ENCODE results near the gene ABCC2. TPM values are rescaled to one million over a fixed set of nuclear protein-coding genes. Genes with fewer than 3 reads are reported as not detected.

ABCC2 gene
- total RNA-seq, 1 experiment from 2014 or later = 1.8 TPM

DNA sequence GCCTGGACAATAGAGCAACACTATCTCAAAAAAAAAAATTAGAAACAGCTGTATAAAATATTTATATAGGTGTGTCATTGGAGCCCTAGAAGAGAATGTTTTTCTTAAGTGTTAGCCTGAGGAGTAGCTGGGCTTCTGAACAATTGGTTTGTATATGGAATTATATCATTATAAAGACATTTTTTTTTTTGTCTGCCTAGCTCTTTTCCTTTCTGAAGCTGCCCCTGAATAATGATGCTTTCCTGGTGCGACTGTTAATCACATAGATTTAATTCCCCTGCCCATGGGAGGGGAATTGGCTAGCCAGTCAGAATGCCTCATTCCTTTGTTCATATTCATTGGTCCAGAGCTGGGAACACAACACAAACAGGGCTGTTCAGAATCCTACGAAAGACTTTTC, 13.9 kb upstream of the ABCC2 start:
- in situ Hi-C loops (cut with HindIII; ENCODE audit: low sequenced_read_pairs) = no loop called here
- DNase-seq (ENCODE audit: low spot score) = no peak

DNA sequence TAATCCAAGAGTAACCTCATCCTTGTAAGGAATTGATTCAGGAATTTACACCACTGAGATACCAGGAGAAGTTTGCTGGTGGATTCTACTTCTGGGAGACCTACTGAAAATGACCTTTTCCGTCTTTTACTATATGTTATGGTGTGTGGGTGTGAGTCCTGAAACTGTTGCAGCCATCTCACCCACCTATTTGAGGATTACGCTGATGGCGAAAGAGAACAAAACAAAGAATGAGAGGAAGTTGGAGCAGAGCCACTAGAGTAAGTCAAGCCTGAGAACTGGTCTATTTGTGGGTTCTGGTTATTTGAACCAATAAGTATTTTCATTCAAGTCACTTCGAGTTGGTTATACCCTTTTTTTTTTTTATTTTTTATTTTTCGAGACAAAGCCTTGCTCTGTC, 12.7 kb upstream of the ABCC2 start:
- in situ Hi-C loops (cut with HindIII; ENCODE audit: low sequenced_read_pairs) = no loop called here
- no peak for DNase-seq (ENCODE audit: low spot score)

DNA sequence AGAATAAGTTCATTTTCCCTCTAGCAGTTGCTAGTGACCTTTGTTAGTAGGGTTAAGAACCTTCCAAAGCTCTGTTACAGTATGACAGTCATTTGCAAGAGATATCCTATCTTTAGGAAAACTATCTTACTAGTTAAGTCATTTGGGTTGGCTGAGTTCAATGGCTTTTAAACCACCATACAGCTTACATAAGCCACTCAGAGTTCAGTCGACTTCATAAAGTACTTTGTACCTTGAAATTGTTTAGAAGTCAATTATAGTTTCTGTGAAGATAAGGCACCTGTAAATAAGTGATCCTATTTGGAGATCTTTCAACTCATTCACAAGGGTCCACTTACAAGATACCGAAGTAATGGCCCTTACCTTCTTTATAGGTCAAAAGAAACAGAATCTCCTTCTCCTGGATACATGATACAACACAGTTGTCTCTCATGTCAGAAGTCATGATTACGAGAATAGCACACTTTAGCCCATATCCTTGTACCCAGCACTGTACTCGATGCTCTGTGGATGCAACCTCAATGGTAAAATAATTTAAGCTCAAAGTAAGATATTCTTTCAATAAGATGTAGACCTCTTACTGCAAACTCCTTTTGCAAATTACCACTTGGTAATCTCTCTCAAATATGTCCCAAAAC, 11.9 kb upstream of the ABCC2 start:
- no peak for DNase-seq (ENCODE audit: low spot score)
- in situ Hi-C loops (cut with HindIII; ENCODE audit: low sequenced_read_pairs) = no loop called here

DNA sequence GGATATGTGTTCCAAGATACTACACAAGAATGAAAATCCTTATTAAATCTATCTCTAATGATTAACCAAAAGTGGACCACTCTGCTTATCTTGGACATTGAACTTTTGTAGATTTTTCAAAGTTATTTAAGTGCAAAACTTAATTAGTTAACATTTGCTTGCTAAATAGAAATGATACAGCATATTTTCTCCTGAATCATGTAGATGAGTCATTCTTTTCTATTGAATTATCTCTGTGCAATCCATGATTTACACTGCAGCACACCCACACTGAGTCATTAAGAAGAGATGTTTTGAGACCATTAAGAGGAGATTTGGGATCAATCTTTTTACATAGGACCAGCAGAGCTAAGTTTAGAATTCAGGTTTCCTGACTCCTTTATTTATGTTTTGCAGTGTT, 6.6 kb upstream of the ABCC2 start:
- in situ Hi-C loops (cut with HindIII; ENCODE audit: low sequenced_read_pairs) = no loop called here
- no peak for DNase-seq (ENCODE audit: low spot score)

DNA sequence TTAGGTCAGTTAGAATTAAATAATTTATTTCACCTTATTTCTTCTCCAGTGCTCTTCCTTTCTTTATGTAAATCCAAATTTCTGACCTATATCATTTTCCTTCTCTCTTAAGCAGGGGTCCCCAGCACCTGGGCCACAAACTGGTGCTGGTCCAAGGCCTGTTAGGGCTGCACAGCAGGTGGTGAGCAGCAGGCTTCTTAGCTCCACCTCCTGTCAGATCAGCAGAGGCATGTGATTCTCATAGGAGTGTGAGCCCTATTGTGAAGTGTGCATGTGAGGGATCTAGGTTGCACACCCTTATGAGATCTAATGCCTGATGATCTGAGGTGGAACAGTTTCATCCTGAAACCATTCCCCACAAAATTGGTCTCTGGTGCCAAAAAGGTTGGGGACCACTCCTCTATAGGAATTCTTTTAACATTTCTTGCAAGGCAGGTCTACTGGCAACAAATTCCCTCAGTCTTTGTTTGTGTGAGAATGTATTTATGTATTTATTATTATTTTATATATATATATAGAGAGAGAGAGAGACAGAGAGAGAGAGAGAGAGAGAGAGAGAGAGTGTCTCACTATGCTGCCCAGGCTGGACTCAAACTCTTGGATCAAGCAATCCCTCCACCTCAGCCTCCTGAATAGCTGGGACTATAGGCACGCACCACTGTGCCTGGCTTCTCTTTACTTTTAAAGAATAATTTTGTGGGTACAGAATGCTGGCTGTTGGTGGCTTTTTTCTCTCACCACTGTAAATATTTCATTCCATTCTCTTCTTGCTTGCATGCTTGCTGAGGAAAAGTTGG, 4.3 kb upstream of the ABCC2 start:
- no peak for DNase-seq (ENCODE audit: low spot score)
- in situ Hi-C loops (cut with HindIII; ENCODE audit: low sequenced_read_pairs) = no loop called here

DNA sequence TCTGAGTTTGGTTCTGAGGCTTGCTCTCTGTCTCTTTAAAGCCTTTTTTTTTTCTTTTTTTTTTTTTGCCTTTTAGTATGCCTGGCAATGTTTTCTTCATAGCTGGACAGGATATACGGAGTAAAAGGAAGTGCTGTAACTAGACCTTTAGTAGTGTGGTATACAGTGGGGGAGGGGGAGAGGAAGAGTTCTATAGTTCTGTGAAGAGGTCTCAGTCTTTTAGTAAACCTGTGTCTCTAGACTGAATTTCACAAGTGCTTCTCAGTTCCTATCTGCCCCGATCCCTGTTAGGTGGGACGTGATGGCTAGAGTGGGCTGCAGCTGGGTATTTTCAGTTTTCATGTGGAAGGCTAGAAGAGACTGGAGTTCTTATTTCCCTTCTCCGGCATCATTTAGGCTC, 3.1 kb upstream of the ABCC2 start:
- no peak for DNase-seq (ENCODE audit: low spot score)
- in situ Hi-C loops (cut with HindIII; ENCODE audit: low sequenced_read_pairs) = no loop called here

DNA sequence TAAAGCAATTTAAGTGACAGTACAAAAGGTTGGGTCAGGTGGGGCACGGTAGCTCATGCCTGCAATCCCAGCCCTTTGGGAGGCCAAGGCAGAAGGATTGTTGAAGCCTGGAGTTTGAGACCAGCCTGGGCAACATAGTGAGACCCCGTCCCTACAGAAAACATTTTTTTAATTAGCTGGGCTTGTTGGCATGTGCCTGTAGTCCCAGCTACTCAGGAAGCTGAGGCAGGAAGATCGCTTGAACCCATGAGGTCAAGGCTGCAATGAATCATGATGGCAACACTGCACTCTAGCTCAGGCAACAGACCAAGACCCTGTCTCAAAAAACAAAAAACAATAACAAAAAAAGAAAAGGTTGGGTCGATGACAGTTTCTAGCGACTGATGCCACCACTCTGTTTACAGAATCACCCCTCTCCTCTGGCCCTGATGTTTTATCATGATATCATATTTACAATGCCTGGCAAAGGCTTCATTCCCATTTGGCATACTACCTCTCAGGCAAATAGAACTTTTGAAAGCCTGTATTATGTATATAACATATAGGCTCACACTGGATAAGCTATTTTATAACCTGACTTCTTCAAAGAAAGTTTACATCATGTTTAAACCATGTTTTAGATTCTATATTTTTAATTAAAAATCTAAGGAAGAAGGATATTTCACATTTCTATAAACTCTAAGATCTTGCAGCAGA, 558 bp upstream of the ABCC2 start:
- in situ Hi-C loops (cut with HindIII; ENCODE audit: low sequenced_read_pairs) = no loop called here
- DNase-seq (ENCODE audit: low spot score) = no peak

DNA sequence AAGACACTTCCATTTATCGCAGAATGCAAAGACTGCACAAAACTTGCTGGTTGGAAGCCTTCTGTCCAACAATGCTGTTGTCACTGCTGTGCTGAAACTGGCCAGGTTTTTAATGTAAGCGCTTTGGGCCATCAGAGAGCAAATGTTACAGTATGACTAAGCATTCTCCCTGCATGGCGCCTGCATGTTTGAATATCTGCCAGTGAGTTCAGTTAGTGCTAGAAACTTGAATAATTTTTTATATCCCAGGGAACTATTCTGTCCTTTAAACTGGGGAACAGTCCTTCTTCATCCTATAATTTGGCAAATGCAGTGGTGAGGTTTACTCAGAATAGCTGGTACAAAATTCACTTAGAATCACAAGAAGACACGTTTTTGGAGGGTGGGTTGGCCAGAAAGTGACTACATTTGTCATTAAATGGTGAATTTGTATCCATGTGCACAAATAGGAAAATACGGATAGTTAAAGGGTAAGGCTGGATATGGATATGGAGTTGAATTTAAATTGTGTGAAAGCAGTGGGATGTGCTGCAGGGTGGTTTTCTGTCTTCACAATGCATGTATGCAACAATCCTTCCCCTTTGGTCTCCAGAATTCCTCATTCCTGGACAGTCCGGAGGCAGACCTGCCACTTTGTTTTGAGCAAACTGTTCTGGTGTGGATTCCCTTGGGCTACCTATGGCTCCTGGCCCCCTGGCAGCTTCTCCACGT, 1.7 kb downstream of the ABCC2 start:
- in situ Hi-C loops (cut with HindIII; ENCODE audit: low sequenced_read_pairs) = no loop called here
- DNase-seq (ENCODE audit: low spot score) = no peak

DNA sequence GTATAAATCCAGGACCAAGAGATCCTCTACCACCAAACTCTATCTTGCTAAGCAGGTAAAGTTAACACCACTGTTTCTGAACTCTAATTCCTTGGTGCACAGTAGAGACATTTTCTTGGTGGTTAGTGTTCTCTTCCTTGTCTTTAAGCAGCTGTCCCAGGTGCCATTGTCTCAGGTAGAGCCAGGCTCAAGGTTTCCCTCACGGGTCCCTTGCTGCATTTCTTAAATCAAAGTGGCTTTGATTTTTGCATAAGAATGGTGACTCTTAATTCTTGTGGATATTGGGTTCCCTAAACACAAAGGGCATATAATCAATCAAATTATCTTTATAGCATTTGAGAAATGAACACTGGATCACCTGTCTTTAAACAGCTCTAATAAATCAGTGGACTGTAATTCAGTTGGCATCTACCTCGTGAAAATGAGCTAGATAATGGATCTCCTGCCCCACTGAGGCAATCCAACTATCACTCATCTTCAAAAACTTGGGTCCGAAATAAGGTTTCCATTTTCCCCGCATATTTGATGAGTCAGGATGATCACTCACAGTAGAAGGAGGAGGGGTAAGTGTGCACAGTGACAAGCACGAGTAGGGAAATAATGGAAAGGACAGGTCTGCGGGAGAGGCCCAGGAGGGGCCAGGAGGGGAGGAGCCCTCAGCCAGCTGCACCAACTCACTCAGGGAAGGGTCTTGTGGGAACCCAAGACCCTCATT, 2.4 kb downstream of the ABCC2 start:
- in situ Hi-C loops (cut with HindIII; ENCODE audit: low sequenced_read_pairs) = no loop called here
- no peak for DNase-seq (ENCODE audit: low spot score)

DNA sequence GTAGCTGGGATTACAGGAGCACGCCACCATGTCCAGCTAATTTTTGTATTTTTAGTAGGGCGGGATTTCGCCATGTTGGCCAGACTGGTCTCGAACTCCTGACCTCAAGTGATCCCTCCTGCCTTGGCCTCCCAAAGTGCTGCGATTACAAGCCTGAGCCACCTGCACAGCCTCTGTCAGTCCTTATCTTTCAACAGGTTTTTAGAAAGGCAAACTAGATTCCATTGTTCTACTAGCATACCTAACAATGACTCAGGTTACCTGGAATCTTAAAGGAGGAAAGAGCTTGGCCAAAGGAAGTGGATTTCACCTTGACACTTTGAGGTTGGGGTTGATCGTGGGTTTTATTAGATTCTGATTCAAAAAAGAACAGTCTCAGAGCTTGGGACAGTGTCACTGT, 3.2 kb downstream of the ABCC2 start:
- no peak for DNase-seq (ENCODE audit: low spot score)
- in situ Hi-C loops (cut with HindIII; ENCODE audit: low sequenced_read_pairs) = no loop called here

DNA sequence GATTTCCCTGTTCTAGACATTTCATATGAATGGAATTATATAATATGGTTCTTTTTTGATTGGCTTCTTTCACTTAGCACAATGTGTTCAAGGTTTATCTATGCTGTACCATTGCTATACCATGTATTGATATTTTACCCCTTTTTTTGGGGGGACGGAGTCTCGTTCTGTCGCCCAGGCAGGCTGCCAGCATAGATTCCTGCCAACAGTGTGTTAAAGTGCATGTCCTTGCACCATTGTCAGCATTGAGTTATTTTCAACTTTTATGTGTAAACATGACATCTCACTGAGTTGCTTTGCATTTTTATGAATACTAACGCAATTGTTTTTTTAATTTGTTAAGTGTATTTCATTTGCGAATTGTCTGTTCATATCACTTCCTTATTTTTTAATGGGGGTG, 4.9 kb downstream of the ABCC2 start:
- in situ Hi-C loops (cut with HindIII; ENCODE audit: low sequenced_read_pairs) = no loop called here
- no peak for DNase-seq (ENCODE audit: low spot score)

DNA sequence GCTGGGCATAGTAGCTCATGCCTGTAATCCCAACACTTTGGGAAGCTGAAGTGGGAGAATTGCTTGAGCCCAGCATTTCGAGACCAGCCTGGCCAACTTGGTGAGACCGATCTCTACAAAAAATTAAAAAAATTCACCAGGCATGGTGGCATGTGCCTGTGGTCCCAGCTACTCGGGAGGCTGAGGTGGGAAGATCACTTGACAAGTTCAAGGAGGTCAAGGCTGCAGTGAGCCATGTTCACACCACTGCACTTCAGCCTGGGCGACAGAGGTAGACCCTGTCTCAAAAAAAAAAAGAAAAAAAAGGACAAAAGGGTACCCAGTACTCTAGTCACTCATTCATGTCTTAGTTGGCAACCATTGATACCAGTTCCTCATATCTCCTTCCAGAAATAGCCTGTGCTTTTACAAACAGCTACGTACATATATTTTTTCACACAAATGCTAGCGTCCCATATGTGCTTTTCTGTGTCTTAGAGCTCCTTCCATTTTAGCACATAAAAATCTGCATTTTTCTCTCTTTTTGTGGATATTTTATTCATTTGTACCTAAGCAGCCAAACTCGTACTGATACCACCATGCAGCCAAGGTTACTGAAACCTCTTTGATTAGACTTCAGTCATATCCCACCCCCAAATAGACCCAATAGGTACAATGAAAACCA, 5.5 kb downstream of the ABCC2 start:
- DNase-seq (ENCODE audit: low spot score) = no peak
- in situ Hi-C loops (cut with HindIII; ENCODE audit: low sequenced_read_pairs) = no loop called here

DNA sequence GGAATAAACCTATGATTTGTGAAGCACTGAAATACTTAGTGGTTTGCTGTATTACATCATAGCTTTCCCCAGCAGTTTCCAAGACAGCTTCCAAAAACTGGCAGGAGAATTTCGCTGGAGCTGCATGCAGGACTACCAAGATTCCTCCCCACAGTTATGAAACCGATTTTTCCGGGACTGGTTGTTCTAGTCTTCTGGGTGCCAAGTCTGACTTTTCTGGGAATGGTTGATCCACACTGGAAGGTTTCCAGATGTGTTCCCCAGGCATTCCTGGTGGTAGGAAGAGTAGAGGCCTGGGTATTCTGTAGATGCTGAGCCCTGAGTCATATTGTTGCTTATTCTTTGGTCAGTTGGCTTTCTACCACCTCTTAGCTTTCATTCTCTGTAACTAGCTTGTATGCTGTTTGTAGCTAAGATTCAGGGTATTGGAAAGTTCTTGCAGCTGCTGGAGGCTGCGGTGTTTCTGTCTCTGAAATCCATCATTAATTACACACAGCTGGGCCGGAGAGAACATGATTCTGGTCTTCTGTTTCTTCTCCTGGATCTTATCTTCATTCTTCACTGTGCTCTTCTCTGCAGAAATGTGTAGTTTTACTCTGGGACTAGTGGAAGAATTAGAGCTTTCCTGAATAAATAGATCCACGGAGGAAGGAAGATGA, 6.3 kb downstream of the ABCC2 start:
- DNase-seq (ENCODE audit: low spot score) = no peak
- in situ Hi-C loops (cut with HindIII; ENCODE audit: low sequenced_read_pairs) = no loop called here

DNA sequence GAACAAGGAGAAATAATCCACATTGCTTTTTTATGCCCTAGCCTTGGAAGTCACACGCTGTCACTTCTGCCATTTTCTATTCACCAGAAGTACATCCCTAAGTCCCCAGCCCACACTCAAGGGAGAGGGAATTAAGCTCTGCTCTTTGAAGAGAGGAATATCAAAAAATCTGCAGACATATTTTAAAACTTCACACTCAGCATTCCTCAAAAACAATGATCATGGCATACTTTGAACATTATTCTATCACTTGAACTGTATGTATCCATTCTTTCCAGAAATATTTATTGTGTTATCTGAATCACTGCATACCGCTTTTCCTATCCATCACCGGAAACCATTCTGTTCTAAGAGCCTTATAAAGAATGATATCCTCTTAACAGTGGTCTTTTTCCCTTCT, 9.4 kb downstream of the ABCC2 start:
- DNase-seq (ENCODE audit: low spot score) = no peak
- in situ Hi-C loops (cut with HindIII; ENCODE audit: low sequenced_read_pairs) = no loop called here

DNA sequence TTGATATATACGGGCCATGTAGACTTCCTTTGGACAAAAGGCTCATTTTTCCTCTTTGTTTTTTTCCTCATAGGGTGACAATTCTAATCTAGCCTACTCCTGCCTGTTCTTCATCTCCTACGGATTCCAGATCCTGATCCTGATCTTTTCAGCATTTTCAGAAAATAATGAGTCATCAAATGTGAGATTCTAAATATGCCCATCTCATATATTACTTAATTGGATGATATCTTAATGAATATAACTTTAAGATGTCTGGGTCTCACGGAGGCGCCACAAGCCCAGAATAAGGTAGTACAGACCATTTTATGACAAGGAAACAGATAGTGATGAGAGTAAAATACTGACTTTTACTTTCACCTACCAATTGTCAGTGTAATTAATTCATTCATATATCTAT, 11.4 kb downstream of the ABCC2 start:
- in situ Hi-C loops (cut with HindIII; ENCODE audit: low sequenced_read_pairs) = no loop called here

DNA sequence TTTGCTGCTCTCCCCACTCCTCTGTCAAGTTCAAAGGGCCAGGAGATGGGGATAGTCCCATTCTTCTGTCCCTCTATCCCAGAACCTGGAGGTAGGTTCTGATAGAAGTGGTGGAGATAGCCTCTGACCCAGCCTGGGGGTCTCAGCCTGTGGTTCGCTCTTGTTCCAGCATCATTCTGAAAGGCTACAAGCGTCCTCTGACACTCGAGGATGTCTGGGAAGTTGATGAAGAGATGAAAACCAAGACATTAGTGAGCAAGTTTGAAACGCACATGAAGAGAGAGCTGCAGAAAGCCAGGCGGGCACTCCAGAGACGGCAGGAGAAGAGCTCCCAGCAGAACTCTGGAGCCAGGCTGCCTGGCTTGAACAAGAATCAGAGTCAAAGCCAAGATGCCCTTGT, 14.5 kb downstream of the ABCC2 start:
- in situ Hi-C loops (cut with HindIII; ENCODE audit: low sequenced_read_pairs) = no loop called here
- DNase-seq (ENCODE audit: low spot score) = no peak

More for the DNA sequence above, 11.4 kb downstream of the ABCC2 start:
- no peak for DNase-seq (ENCODE audit: low spot score)

DNA sequence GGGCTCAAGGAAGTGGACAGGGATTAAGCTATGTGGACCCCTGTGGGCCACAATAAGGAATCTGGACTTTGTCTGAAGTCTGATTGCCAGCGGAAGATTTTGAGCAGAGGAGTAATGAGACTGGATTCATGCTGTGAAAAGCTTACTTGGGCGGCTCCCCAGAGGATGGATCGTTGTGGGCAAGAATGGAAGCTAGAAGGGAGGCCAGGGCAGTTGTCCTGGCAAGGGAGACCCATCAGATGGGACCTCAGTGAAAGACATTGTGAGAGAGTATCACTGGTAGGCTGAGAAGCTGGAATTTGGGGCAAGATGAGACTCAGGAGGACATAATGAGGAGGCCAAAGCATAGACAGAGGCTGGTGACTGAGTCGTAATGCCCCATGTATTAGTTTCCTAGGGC, 15.6 kb downstream of the ABCC2 start:
- in situ Hi-C loops (cut with HindIII; ENCODE audit: low sequenced_read_pairs) = no loop called here
- DNase-seq (ENCODE audit: low spot score) = no peak

DNA sequence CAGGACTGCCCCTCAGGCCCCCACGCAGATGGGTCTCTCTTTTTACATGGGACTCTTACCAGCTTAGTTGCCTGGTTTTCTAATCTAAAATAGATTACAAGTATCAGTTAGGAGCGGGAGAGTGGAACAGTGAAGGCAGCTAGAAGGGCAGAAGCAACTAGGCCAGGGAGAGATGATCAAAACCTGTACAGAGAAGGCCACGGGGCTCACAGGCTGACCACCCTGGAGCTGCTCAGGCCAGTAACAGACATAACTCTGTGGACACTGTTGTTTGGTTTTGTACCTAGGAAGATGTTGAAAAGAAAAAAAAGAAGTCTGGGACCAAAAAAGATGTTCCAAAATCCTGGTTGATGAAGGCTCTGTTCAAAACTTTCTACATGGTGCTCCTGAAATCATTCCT, 16.5 kb downstream of the ABCC2 start:
- in situ Hi-C loops (cut with HindIII; ENCODE audit: low sequenced_read_pairs) = no loop called here
- no peak for DNase-seq (ENCODE audit: low spot score)
